Esophagus muscularis mucosa (tissue), 4 donors: ENCODE data around the gene SLC26A5. TPM values are rescaled to one million over a fixed set of nuclear protein-coding genes. Genes with fewer than 3 reads are reported as not detected.

Experiments
- DNase-seq: peaks from one replicate; pipeline ENCODE4 v3.0.0-alpha.2; 2017; ENCODE audit errors: extremely low spot score
- H3K27ac ChIP-seq, 4 donors: fragments of 200-600 bp; sonication (generic); replicated peaks in 1 of 4; 1 replicate in 3 of 4; 2 replicates in 1 of 4; pipeline ENCODE4 v1.5.1; 2016 to 2019; ENCODE audit warnings: mild to moderate bottlenecking in 1 of 4
- H3K27me3 ChIP-seq, 4 donors: fragments of 200-600 bp; sonication (generic); one replicate each; pipeline versions ENCODE4 v1.5.1 to v1.6.0; 2016 to 2019
- H3K36me3 ChIP-seq, 4 donors: fragments of 200-600 bp; sonication (generic); one replicate each; pipeline ENCODE4 v1.5.1; 2016 to 2019
- H3K4me1 ChIP-seq, 4 donors: fragments of 200-600 bp; sonication (generic); one replicate each; pipeline ENCODE4 v1.5.1; 2016 to 2019
- H3K4me3 ChIP-seq, 4 donors: fragments of 200-600 bp; sonication (generic); 1 replicate in 2 of 4; 2 replicates in 2 of 4; pipeline ENCODE4 v1.5.1; 2016 to 2019; ENCODE audit warnings: mild to moderate bottlenecking in 4 of 4, moderate library complexity in 1 of 4
- H3K9me3 ChIP-seq, 4 donors: fragments of 200-600 bp; sonication (generic); 1 replicate in 3 of 4; 2 replicates in 1 of 4; pipeline ENCODE4 v1.5.1; 2016 to 2019
- CTCF ChIP-seq, 3 experiments: fragments of 200-600 bp in 2 of 3; fragments of 450-650 bp in 1 of 3; sonication (generic) in 2 of 3; IDR thresholded peaks; one replicate each; pipeline ENCODE4 v1.5.1; 2017 to 2019; ENCODE audit warnings: antibody characterized with exemption in 3 of 3, mild to moderate bottlenecking in 2 of 3, moderate library complexity in 1 of 3
- EP300 ChIP-seq: sonication (generic); formaldehyde crosslinking; IDR thresholded peaks from one replicate; pipeline ENCODE4 v1.6.1; 2017; ENCODE audit warnings: antibody characterized with exemption
- POLR2A ChIP-seq: fragments of 450-650 bp; IDR thresholded peaks from one replicate; pipeline ENCODE4 v1.6.1; 2017; ENCODE audit warnings: antibody characterized with exemption, moderate library complexity, mild to moderate bottlenecking, low read depth
- POLR2AphosphoS5 ChIP-seq, 2 donors: sonication (generic); formaldehyde crosslinking; IDR thresholded peaks; one replicate each; pipeline ENCODE4 v1.6.1; 2017; ENCODE audit warnings: antibody characterized with exemption in 2 of 2
- WGBS: methylation state at CpG from one replicate; pipeline ENCODE4 v1.1.5; 2018; 5-methylcytosine and 5-hydroxymethylcytosine counted together
- intact Hi-C: fragments of 100-400 bp; cut with DNase I; formaldehyde crosslinking; loops from one replicate; pipeline ENCODE4 v1.15.1; 2023
- total RNA-seq, 4 donors: library from RNA; depleted of rRNA; stranded (reverse); fragments of >200 nt; gene quantifications; one replicate each; pipeline versions ENCODE4 v1.1.0 to v1.2.1, GENCODE V29; 2016

The SLC26A5 gene
- total RNA-seq, 4 donors from 2014 or later = under 0.01 TPM; not detected in 3

GRCh38 chr7:103348452-103348851 is 97.6 kb downstream of the SLC26A5 start:
- WGBS = 19% methylated on average over 13 of the region's 13 CpGs
- DNase-seq = no peak
- Histone ChIP-seq H3K4me1 (peaks cover 51 to 76% (median 62%) of the 10 kb centered on the region in 4 donors), H3K27ac (peak overlapping the region; percentile 83 to 91 (median 90)), H3K36me3 (peaks cover 0 to 13% (median 10%) of the 10 kb centered on the region in 4 donors), H3K9me3 (no peaks in the 10 kb centered on the region), H3K4me3 (peak overlapping the region; percentile 66 to 85 (median 76)), H3K27me3 (no peaks in the 10 kb centered on the region)
- no peak for TF ChIP-seq CTCF (IDR thresholded peaks at IDR 0.05)
- TF ChIP-seq POLR2AphosphoS5 (IDR thresholded peaks at IDR 0.05) = no peak
- TF ChIP-seq EP300 = no peak
- TF ChIP-seq POLR2A = no peak
- intact Hi-C loops = loop anchor here (10.0 kb wide), 1 partner anchor 204 kb away; the partner anchor contains the start of gene NAPEPLD

- Histone ChIP-seq H3K27me3 (no peaks in the 10 kb centered on the region), H3K27ac (peak within 1 kb of the TSS; percentile 83 to 91 (median 90)), H3K4me3 (peak within 1 kb of the TSS; percentile 66 to 85 (median 76)), H3K9me3 (no peaks in the 10 kb centered on the region), H3K4me1 (peaks cover 59 to 82% (median 68%) of the 10 kb centered on the region in 4 donors), H3K36me3 (peaks cover 0 to 13% (median 4%) of the 10 kb centered on the region in 4 donors)
- intact Hi-C loops = loop anchor here (10.0 kb wide), 1 partner anchor 203 kb away; the partner anchor contains the start of gene NAPEPLD
- TF ChIP-seq POLR2A (peak; percentile 18), POLR2AphosphoS5 (IDR thresholded peaks at IDR 0.05) (peak; percentile 68 to 74), CTCF (IDR thresholded peaks at IDR 0.05) (no peak), EP300 (no peak)
- DNase-seq = no peak
- under 1% methylated on average over 24 of the region's 25 CpGs for WGBS
These were observed 98.3 kb downstream of the SLC26A5 start, which contains the start of gene PSMC2 for GRCh38 chr7:103347507-103348267. Gene PSMC2 (plus strand): TSS chr7:103347643. CDS start chr7:103347712, 69 bp downstream.

- intact Hi-C loops = loop anchor here (10.0 kb wide), 1 partner anchor 202 kb away; the partner anchor contains the start of gene NAPEPLD
- Histone ChIP-seq H3K4me1 (peaks cover 56 to 72% (median 67%) of the 10 kb centered on the region in 4 donors), H3K9me3 (no peaks in the 10 kb centered on the region), H3K27ac (no peak overlapping the region), H3K4me3 (no peak overlapping the region), H3K27me3 (no peaks in the 10 kb centered on the region), H3K36me3 (peaks cover under 1 to 11% (median 4%) of the 10 kb centered on the region in 4 donors)
- no peak for DNase-seq
- TF ChIP-seq EP300 = no peak
- 96% methylated on average over 5 of the region's 5 CpGs for WGBS
These were observed 99.6 kb downstream of the SLC26A5 start for GRCh38 chr7:103346396-103346795.

- DNase-seq = peak; percentile 95
- peaks cover 38 to 61% (median 51%) of the 10 kb centered on the region in 4 donors for H3K4me1 ChIP-seq
- intact Hi-C loops = loop anchor here (5.0 to 10.0 kb wide), 2 partner anchors 47 to 200 kb away; partner anchors contain the start of genes NAPEPLD and PMPCB
- H3K4me3 ChIP-seq = peak within 1 kb of the TSS; percentile 83 to 99 (median 92)
- no peaks in the 10 kb centered on the region for H3K9me3 ChIP-seq
- peak within 1 kb of the TSS; percentile 82 to 88 (median 84) for H3K27ac ChIP-seq
- H3K36me3 ChIP-seq = peaks cover 8 to 22% (median 18%) of the 10 kb centered on the region in 4 donors
- WGBS = 12% methylated on average over 30 of the region's 43 CpGs
- TF ChIP-seq CTCF (IDR thresholded peaks at IDR 0.05) (peak in 1 of 3 experiments; percentile 18), POLR2A (no peak), POLR2AphosphoS5 (IDR thresholded peaks at IDR 0.05) (peak; percentile 86 to 89)
- no peaks in the 10 kb centered on the region for H3K27me3 ChIP-seq
These were observed 101.4 kb downstream of the SLC26A5 start, which contains the start of gene DNAJC2 for GRCh38 chr7:103344453-103345149. Gene DNAJC2 (minus strand): TSS chr7:103344767. CDS start chr7:103344622, 145 bp downstream.
